ENCODE measurements around the gene TTC7B.

- TF ChIP-seq, protein P1, sequence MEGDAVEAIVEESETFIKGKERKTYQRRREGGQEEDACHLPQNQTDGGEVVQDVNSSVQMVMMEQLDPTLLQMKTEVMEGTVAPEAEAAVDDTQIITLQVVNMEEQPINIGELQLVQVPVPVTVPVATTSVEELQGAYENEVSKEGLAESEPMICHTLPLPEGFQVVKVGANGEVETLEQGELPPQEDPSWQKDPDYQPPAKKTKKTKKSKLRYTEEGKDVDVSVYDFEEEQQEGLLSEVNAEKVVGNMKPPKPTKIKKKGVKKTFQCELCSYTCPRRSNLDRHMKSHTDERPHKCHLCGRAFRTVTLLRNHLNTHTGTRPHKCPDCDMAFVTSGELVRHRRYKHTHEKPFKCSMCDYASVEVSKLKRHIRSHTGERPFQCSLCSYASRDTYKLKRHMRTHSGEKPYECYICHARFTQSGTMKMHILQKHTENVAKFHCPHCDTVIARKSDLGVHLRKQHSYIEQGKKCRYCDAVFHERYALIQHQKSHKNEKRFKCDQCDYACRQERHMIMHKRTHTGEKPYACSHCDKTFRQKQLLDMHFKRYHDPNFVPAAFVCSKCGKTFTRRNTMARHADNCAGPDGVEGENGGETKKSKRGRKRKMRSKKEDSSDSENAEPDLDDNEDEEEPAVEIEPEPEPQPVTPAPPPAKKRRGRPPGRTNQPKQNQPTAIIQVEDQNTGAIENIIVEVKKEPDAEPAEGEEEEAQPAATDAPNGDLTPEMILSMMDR (IDR thresholded peaks at IDR 0.05; ENCODE audit: borderline replicate concordance, extremely low read depth, low read length, poor library complexity, severe bottlenecking) = no peak
- TF ChIP-seq EZH2 (IDR thresholded peaks at IDR 0.05; ENCODE audit: borderline replicate concordance, low read depth, low read length, severe bottlenecking) = no peak
Measured at GRCh38 chr14:90791486-90791885, 24.7 kb downstream of the TTC7B start.
